ENCODE data around the gene WFDC10A. TPM values are rescaled to one million over a fixed set of nuclear protein-coding genes. Genes with fewer than 3 reads are reported as not detected.
A peak's percentile ranks its signal among the peaks of the same experiment; 100 is the strongest.
"Not testable (repeated sequence)": the region's sequence is repeated elsewhere in the genome, so short reads cannot be mapped to it uniquely, and the experiment has no call there.

WFDC10A gene
- total RNA-seq (not detected), polyA plus RNA-seq (ENCODE audit: insufficient read depth, low read depth, low replicate concordance) (not detected)
- long read RNA-seq, donor 1, result 0 reads
- long read RNA-seq, donor 2, result 0 reads
- long read RNA-seq, donor 3, result 0 reads
- long read RNA-seq, donor 4, result 0 reads
- long read RNA-seq, donor 5, result 0 reads
- long read RNA-seq, donor 6, result 0 reads
- long read RNA-seq, donor 7, result 0 reads
- long read RNA-seq, donor 8, result 0 reads
- long read RNA-seq, donor 9, result 0 reads
- long read RNA-seq, donor 10, result 0 reads

DNA sequence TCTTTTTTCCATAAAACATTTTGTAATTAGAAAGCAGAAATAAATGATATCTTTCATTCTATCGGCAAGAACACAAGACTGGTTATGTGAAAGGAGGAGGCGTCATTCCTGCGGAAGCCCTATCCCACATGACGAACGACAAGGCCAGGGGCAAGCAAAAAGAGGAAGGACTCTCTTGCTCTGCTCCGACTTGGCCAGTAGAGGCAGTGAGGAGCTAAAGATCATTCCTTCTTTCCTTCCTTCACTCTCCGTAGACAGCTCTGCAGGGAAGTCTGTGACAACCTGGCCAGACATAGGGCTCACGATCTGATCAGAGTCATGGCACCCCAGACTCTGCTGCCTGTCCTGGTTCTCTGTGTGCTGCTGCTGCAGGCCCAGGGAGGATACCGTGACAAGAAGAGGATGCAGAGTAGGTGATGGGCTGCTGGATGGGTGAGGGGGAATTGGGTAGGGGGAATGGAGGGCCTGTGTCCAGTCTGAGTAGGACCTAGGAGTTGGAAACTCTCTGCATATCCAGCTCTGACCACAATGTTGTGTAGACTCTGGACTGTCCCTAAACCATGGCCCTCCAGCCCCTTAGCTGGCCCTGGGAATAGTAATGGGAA lies at the start of gene WFDC10A:
Gene WFDC10A (plus strand): TSS at position 244 of the 605 bp plus-strand sequence. CDS start 75 bp downstream, at position 319.
- no peak within 1 kb of the TSS for H3K9ac ChIP-seq (ENCODE audit: low read length in 3 of 3)
- H3K27ac ChIP-seq (ENCODE audit: low read depth in 2 of 2, low read length in 2 of 2), result no peak within 1 kb of the TSS
- peak in 2 of 5 donors; percentile 22 to 44 for DNase-seq
- no peaks in the 10 kb centered on the region for H3K36me3 ChIP-seq (ENCODE audit: control insufficient read depth in 2 of 3, insufficient read depth in 3 of 3, low read length in 3 of 3)
- TF ChIP-seq, protein P1, sequence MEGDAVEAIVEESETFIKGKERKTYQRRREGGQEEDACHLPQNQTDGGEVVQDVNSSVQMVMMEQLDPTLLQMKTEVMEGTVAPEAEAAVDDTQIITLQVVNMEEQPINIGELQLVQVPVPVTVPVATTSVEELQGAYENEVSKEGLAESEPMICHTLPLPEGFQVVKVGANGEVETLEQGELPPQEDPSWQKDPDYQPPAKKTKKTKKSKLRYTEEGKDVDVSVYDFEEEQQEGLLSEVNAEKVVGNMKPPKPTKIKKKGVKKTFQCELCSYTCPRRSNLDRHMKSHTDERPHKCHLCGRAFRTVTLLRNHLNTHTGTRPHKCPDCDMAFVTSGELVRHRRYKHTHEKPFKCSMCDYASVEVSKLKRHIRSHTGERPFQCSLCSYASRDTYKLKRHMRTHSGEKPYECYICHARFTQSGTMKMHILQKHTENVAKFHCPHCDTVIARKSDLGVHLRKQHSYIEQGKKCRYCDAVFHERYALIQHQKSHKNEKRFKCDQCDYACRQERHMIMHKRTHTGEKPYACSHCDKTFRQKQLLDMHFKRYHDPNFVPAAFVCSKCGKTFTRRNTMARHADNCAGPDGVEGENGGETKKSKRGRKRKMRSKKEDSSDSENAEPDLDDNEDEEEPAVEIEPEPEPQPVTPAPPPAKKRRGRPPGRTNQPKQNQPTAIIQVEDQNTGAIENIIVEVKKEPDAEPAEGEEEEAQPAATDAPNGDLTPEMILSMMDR (IDR thresholded peaks at IDR 0.05; ENCODE audit: borderline replicate concordance, extremely low read depth, insufficient read depth), result peak; percentile 35
- H3K27me3 ChIP-seq (ENCODE audit: control insufficient read depth, insufficient read depth, low read length), result no peaks in the 10 kb centered on the region
- no peak within 1 kb of the TSS for H3K4me3 ChIP-seq (ENCODE audit: low read length in 3 of 3)
- no peak for FAIRE-seq
- H3K9me3 ChIP-seq (ENCODE audit: control insufficient read depth in 2 of 3, insufficient read depth in 1 of 3, low read length in 3 of 3), result no peaks in the 10 kb centered on the region
- no peaks in the 10 kb centered on the region for H3K4me1 ChIP-seq (ENCODE audit: control insufficient read depth in 2 of 3, insufficient read depth in 2 of 3, low read depth in 1 of 3, low read length in 3 of 3)
- intact Hi-C loops (cut with DNase I), result no loop called here

GRCh38 chr20:45581702-45582101 lies 47.8 kb upstream of the WFDC10A start:
- no peaks in the 10 kb centered on the region for H3K27me3 ChIP-seq (ENCODE audit: control insufficient read depth, insufficient read depth, low read length)
- intact Hi-C loops (cut with DNase I), result no loop called here

GRCh38 chr20:45583502-45583901 lies 46.0 kb upstream of the WFDC10A start:
- no peaks in the 10 kb centered on the region for H3K4me1 ChIP-seq (ENCODE audit: control insufficient read depth in 2 of 3, insufficient read depth in 2 of 3, low read depth in 1 of 3, low read length in 3 of 3)
- no peak overlapping the region for H3K4me3 ChIP-seq (ENCODE audit: low read length in 3 of 3)
- TF ChIP-seq, protein P1 (IDR thresholded peaks at IDR 0.05; ENCODE audit: borderline replicate concordance, extremely low read depth, insufficient read depth), result no peak
- intact Hi-C loops (cut with DNase I), result no loop called here
- H3K27ac ChIP-seq (ENCODE audit: low read depth in 2 of 2, low read length in 2 of 2), result no peak overlapping the region
- no peak for FAIRE-seq
- no peaks in the 10 kb centered on the region for H3K36me3 ChIP-seq (ENCODE audit: control insufficient read depth in 2 of 3, insufficient read depth in 3 of 3, low read length in 3 of 3)
- no peaks in the 10 kb centered on the region for H3K27me3 ChIP-seq (ENCODE audit: control insufficient read depth, insufficient read depth, low read length)
- H3K9ac ChIP-seq (ENCODE audit: low read length in 3 of 3), result no peak overlapping the region
- H3K9me3 ChIP-seq (ENCODE audit: control insufficient read depth in 2 of 3, insufficient read depth in 1 of 3, low read length in 3 of 3), result no peaks in the 10 kb centered on the region
- DNase-seq, result no peak

More at GRCh38 chr20:45581702-45582101, 47.8 kb upstream of the WFDC10A start:
- Histone ChIP-seq H3K9ac (ENCODE audit: low read length in 3 of 3) (no peak overlapping the region), H3K4me3 (ENCODE audit: low read length in 3 of 3) (no peak overlapping the region), H3K27ac (ENCODE audit: low read depth in 2 of 2, low read length in 2 of 2) (no peak overlapping the region), H3K36me3 (ENCODE audit: control insufficient read depth in 2 of 3, insufficient read depth in 3 of 3, low read length in 3 of 3) (no peaks in the 10 kb centered on the region), H3K4me1 (ENCODE audit: control insufficient read depth in 2 of 3, insufficient read depth in 2 of 3, low read depth in 1 of 3, low read length in 3 of 3) (no peaks in the 10 kb centered on the region), H3K9me3 (ENCODE audit: control insufficient read depth in 2 of 3, insufficient read depth in 1 of 3, low read length in 3 of 3) (no peaks in the 10 kb centered on the region)
- FAIRE-seq (no peak), DNase-seq (no peak)
- TF ChIP-seq, protein P1 (IDR thresholded peaks at IDR 0.05; ENCODE audit: borderline replicate concordance, extremely low read depth, insufficient read depth), result no peak

GRCh38 chr20:45584294-45584693 lies 45.2 kb upstream of the WFDC10A start:
- DNase-seq; H3K27ac ChIP-seq (ENCODE audit: low read depth in 2 of 2, low read length in 2 of 2); H3K4me3 ChIP-seq (ENCODE audit: low read length in 3 of 3); H3K4me1 ChIP-seq (ENCODE audit: control insufficient read depth in 2 of 3, insufficient read depth in 2 of 3, low read depth in 1 of 3, low read length in 3 of 3); H3K9ac ChIP-seq (ENCODE audit: low read length in 3 of 3); H3K27me3 ChIP-seq (ENCODE audit: control insufficient read depth, insufficient read depth, low read length); intact Hi-C loops (cut with DNase I); H3K9me3 ChIP-seq (ENCODE audit: control insufficient read depth in 2 of 3, insufficient read depth in 1 of 3, low read length in 3 of 3); H3K36me3 ChIP-seq (ENCODE audit: control insufficient read depth in 2 of 3, insufficient read depth in 3 of 3, low read length in 3 of 3); FAIRE-seq: not testable (repeated sequence)

DNA sequence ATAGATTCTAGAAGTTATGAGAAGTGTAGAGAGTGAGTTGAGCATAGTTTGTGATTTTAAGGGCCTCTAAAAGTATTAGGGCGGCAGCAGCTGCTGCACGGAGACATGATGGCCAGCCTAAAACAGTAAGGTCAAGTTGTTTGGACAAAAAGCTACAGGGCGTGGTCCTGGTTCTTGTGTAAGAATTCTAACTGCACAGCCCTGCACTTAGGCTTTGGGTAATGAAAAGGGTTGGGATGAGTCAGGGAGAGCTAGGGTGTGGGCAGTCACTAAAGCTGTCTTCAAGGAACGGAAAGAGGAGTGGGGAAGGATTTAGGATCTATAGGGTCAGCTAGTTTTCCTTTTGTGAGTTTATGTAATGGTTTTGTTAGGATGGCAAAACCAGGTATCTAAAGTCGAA lies 43.6 kb upstream of the WFDC10A start:
- DNase-seq; H3K4me3 ChIP-seq (ENCODE audit: low read length in 3 of 3); H3K4me1 ChIP-seq (ENCODE audit: control insufficient read depth in 2 of 3, insufficient read depth in 2 of 3, low read depth in 1 of 3, low read length in 3 of 3); H3K9ac ChIP-seq (ENCODE audit: low read length in 3 of 3); H3K27ac ChIP-seq (ENCODE audit: low read depth in 2 of 2, low read length in 2 of 2); intact Hi-C loops (cut with DNase I); FAIRE-seq; H3K9me3 ChIP-seq (ENCODE audit: control insufficient read depth in 2 of 3, insufficient read depth in 1 of 3, low read length in 3 of 3); H3K27me3 ChIP-seq (ENCODE audit: control insufficient read depth, insufficient read depth, low read length); H3K36me3 ChIP-seq (ENCODE audit: control insufficient read depth in 2 of 3, insufficient read depth in 3 of 3, low read length in 3 of 3): not testable (repeated sequence)

Data from kidney (tissue), 22 donors.